ENCODE results near the gene DBI.

GRCh38 chr2:119408221-119408619 is 41.4 kb downstream of the DBI start:
- TF ChIP-seq, protein P1, sequence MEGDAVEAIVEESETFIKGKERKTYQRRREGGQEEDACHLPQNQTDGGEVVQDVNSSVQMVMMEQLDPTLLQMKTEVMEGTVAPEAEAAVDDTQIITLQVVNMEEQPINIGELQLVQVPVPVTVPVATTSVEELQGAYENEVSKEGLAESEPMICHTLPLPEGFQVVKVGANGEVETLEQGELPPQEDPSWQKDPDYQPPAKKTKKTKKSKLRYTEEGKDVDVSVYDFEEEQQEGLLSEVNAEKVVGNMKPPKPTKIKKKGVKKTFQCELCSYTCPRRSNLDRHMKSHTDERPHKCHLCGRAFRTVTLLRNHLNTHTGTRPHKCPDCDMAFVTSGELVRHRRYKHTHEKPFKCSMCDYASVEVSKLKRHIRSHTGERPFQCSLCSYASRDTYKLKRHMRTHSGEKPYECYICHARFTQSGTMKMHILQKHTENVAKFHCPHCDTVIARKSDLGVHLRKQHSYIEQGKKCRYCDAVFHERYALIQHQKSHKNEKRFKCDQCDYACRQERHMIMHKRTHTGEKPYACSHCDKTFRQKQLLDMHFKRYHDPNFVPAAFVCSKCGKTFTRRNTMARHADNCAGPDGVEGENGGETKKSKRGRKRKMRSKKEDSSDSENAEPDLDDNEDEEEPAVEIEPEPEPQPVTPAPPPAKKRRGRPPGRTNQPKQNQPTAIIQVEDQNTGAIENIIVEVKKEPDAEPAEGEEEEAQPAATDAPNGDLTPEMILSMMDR (IDR thresholded peaks at IDR 0.05; ENCODE audit: low read length): no peak
- TF ChIP-seq EZH2 (optimal IDR thresholded peaks at IDR 0.05; ENCODE audit: low read depth, low read length): no peak
